Fibroblast of lung (primary cell): ENCODE results near the gene IMP3. TPM values are rescaled to one million over a fixed set of nuclear protein-coding genes. Genes with fewer than 3 reads are reported as not detected.
A peak's percentile ranks its signal among the peaks of the same experiment; 100 is the strongest.
"Not testable (repeated sequence)": the region's sequence is repeated elsewhere in the genome, so short reads cannot be mapped to it uniquely, and the experiment has no call there.

ENCODE experiments used
- DNase-seq, 2 donors: peaks; one replicate each; pipeline versions ENCODE4 v3.0.0 to v3.0.0-alpha.2; 2010; ENCODE audit warnings: low read depth in 2 of 2
- H2AFZ ChIP-seq: 2 replicates; pipeline ENCODE4 v1.5.1; 2012; ENCODE audit warnings: low read length, control low read depth, inconsistent platforms
- H3K27ac ChIP-seq: 2 replicates; pipeline ENCODE4 v1.5.1; 2011; ENCODE audit warnings: low read length, control low read depth; ENCODE audit not compliant: insufficient read depth
- H3K27me3 ChIP-seq: 2 replicates; pipeline ENCODE4 v1.5.1; 2011; ENCODE audit warnings: mild to moderate bottlenecking, low read length; ENCODE audit not compliant: control insufficient read depth, insufficient read depth
- H3K36me3 ChIP-seq: 2 replicates; pipeline ENCODE4 v1.5.1; 2011; ENCODE audit warnings: low read length; ENCODE audit not compliant: control insufficient read depth, insufficient read depth
- H3K4me1 ChIP-seq: 2 replicates; pipeline ENCODE4 v1.5.1; 2011; ENCODE audit warnings: low read length; ENCODE audit not compliant: control insufficient read depth, insufficient read depth; ENCODE audit errors: extremely low read depth
- H3K4me2 ChIP-seq: 2 replicates; pipeline ENCODE4 v1.5.1; 2011; ENCODE audit warnings: low read length, control low read depth; ENCODE audit not compliant: insufficient read depth; ENCODE audit errors: extremely low read depth
- H3K4me3 ChIP-seq, 4 experiments: fragments of 200-600 bp in 1 of 4; sonication (generic) in 1 of 4; replicated peaks in 1 of 4; 2 replicates each; pipeline ENCODE4 v1.5.1; 2011 to 2016; ENCODE audit warnings: low read length in 4 of 4, low read depth in 3 of 4, mild to moderate bottlenecking in 3 of 4, control low read depth in 2 of 4, inconsistent platforms in 1 of 4, mixed read lengths in 1 of 4; ENCODE audit not compliant: insufficient read depth in 1 of 4; ENCODE audit errors: control extremely low read depth in 1 of 4
- H3K79me2 ChIP-seq: 2 replicates; pipeline ENCODE4 v1.5.1; 2012; ENCODE audit warnings: mild to moderate bottlenecking, low read length, inconsistent platforms; ENCODE audit not compliant: control insufficient read depth, insufficient read depth
- H3K9ac ChIP-seq: 2 replicates; pipeline ENCODE4 v1.5.1; 2011; ENCODE audit warnings: mild to moderate bottlenecking, low read length, control low read depth; ENCODE audit not compliant: insufficient read depth
- H3K9me3 ChIP-seq: 2 replicates; pipeline ENCODE4 v1.5.1; 2012; ENCODE audit warnings: low read depth, low read length; ENCODE audit not compliant: control insufficient read depth, insufficient read depth
- H4K20me1 ChIP-seq: 2 replicates; pipeline ENCODE4 v1.5.1; 2011; ENCODE audit warnings: low read length; ENCODE audit not compliant: control insufficient read depth, insufficient read depth; ENCODE audit errors: extremely low read depth
- CTCF ChIP-seq, 2 donors: IDR thresholded peaks in 1 of 2; conservative IDR thresholded peaks in 1 of 2; 1 replicate in 1 of 2; 2 replicates in 1 of 2; pipeline ENCODE4 v1.5.1; 2011 to 2012; ENCODE audit warnings: low read length in 2 of 2, control low read depth in 1 of 2, inconsistent platforms in 1 of 2, low read depth in 1 of 2, mild to moderate bottlenecking in 1 of 2
- EZH2 ChIP-seq: IDR thresholded peaks from 2 replicates; pipeline ENCODE4 v1.5.1; 2012; ENCODE audit warnings: low read length, control low read depth, mild to moderate bottlenecking; ENCODE audit errors: missing control alignments
- polyA minus RNA-seq: library from RNA; depleted of rRNA, polyadenylated mRNA; stranded (reverse); fragments of >200 nt; gene quantifications from 2 replicates; pipeline ENCODE4 v1.2.3, GENCODE V29; 2011; ENCODE audit warnings: low replicate concordance
- polyA plus RNA-seq, 2 donors: library from polyadenylated mRNA; depleted of rRNA in 1 of 2; stranded (reverse) in 1 of 2; unstranded in 1 of 2; fragments of >200 nt; gene quantifications; 2 replicates each; pipeline ENCODE4 v1.2.1, GENCODE V29; 2011 to 2012; ENCODE audit warnings: missing spikeins in 1 of 2
- total RNA-seq: library from RNA; depleted of rRNA; stranded (reverse); fragments of >200 nt; gene quantifications from 2 replicates; pipeline ENCODE4 v1.2.1, GENCODE V29; 2014

The IMP3 gene
- total RNA-seq (45.1 and 58.6 TPM in 2 replicates), polyA plus RNA-seq (34.0 and 48.4 TPM in 2 replicates), polyA minus RNA-seq (8.4 and 8.6 TPM in 2 replicates)
- 38.6 and 64.8 TPM in 2 replicates for polyA plus RNA-seq (2012)

- no peaks in the 10 kb centered on the region for H3K36me3 ChIP-seq
- peaks cover 3% of the 10 kb centered on the region for H3K4me1 ChIP-seq
Measured at GRCh38 chr15:75639709-75640482, at the start of gene IMP3. IMP3 (minus strand) TSS chr15:75640224; CDS start chr15:75640168, 56 bp downstream.

GRCh38 chr15:75689429-75689828 lies 49.4 kb upstream of the IMP3 start:
- peaks cover 33% of the 10 kb centered on the region for H3K36me3 ChIP-seq
- not testable (repeated sequence) for H4K20me1 ChIP-seq, H3K9me3 ChIP-seq, H3K79me2 ChIP-seq, H3K27me3 ChIP-seq, H3K4me2 ChIP-seq, H3K9ac ChIP-seq, DNase-seq, H2AFZ ChIP-seq, H3K4me3 ChIP-seq, H3K27ac ChIP-seq
- H3K4me1 ChIP-seq = peaks cover 12% of the 10 kb centered on the region

More at GRCh38 chr15:75639709-75640482, at the start of gene IMP3:
- Histone ChIP-seq H3K27ac (peak within 1 kb of the TSS; percentile 92), H2AFZ (peak within 1 kb of the TSS; percentile 92), H3K9me3 (no peaks in the 10 kb centered on the region), H4K20me1 (no peaks in the 10 kb centered on the region), H3K27me3 (no peaks in the 10 kb centered on the region), H3K9ac (peak within 1 kb of the TSS; percentile 88), H3K4me2 (peak within 1 kb of the TSS; percentile 89), H3K4me3 (peak within 1 kb of the TSS; percentile 84 to 97 (median 92)), H3K79me2 (peaks cover 27% of the 10 kb centered on the region)
- TF ChIP-seq CTCF (conservative IDR thresholded peaks at IDR 0.05 in 1 of 2, IDR thresholded peaks at IDR 0.05 in 1 of 2; ENCODE audit: low read depth in 1 of 2, low read length in 2 of 2) = no peak
- TF ChIP-seq EZH2 = no peak
- DNase-seq = peak; percentile 97

- TF ChIP-seq EZH2 = no peak
- TF ChIP-seq CTCF (conservative IDR thresholded peaks at IDR 0.05 in 1 of 2, IDR thresholded peaks at IDR 0.05 in 1 of 2; ENCODE audit: low read depth in 1 of 2, low read length in 2 of 2) = no peak
- H4K20me1 ChIP-seq = no peaks in the 10 kb centered on the region
- no peak overlapping the region for H3K27ac ChIP-seq
- H3K9ac ChIP-seq = no peak overlapping the region
- peaks cover 4% of the 10 kb centered on the region for H3K79me2 ChIP-seq
- no peak overlapping the region for H3K4me2 ChIP-seq
- H3K36me3 ChIP-seq = peaks cover 35% of the 10 kb centered on the region
- no peak for DNase-seq
- H3K4me1 ChIP-seq = peaks cover 8% of the 10 kb centered on the region
- H2AFZ ChIP-seq = no peak overlapping the region
- H3K4me3 ChIP-seq = no peak overlapping the region
- H3K27me3 ChIP-seq = no peaks in the 10 kb centered on the region
- no peaks in the 10 kb centered on the region for H3K9me3 ChIP-seq
Measured at GRCh38 chr15:75688831-75689230, 48.8 kb upstream of the IMP3 start.
